ENCODE data around the gene GLIS1. TPM values are rescaled to one million over a fixed set of nuclear protein-coding genes. Genes with fewer than 3 reads are reported as not detected.

Gene GLIS1
- total and polyA plus RNA-seq, 2 donors (not counting 3 experiments of a cell fraction or from before 2014, with no cell fraction given), result not detected

GRCh38 chr1:53560581-53561502 is 178.1 kb downstream of the GLIS1 start:
- intact Hi-C loops (cut with micrococcal nuclease), result no loop called here
- Histone ChIP-seq H3K4me1 (ENCODE audit: control insufficient read depth, extremely low read depth, insufficient read depth, low read length) (no peaks in the 10 kb centered on the region), H3K4me3 (replicated peaks in 1 of 3; ENCODE audit: insufficient read depth in 1 of 3, low read depth in 1 of 3, low read length in 3 of 3) (no peak overlapping the region), H3K9me3 (replicated peaks; ENCODE audit: control insufficient read depth, insufficient read depth, low read length) (no peaks in the 10 kb centered on the region), H3K36me3 (ENCODE audit: control insufficient read depth in 2 of 2, extremely low read depth in 1 of 2, insufficient read depth in 2 of 2, low read length in 2 of 2) (no peaks in the 10 kb centered on the region), H4K20me1 (replicated peaks; ENCODE audit: control insufficient read depth, extremely low read depth, insufficient read depth, low read length) (no peaks in the 10 kb centered on the region), H3K4me2 (ENCODE audit: insufficient read depth, low read length) (no peak overlapping the region), H3K27me3 (ENCODE audit: control insufficient read depth in 2 of 2, insufficient read depth in 2 of 2, low read length in 2 of 2) (peaks cover 4 to 25% of the 10 kb centered on the region in 2 experiments), H3K9me1 (replicated peaks; ENCODE audit: control insufficient read depth, extremely low read depth, insufficient read depth, low read length) (no peaks in the 10 kb centered on the region), H3K27ac (ENCODE audit: insufficient read depth, low read depth, low read length) (no peak overlapping the region), H3K9ac (replicated peaks; ENCODE audit: extremely low read depth, insufficient read depth, low read length) (no peak overlapping the region), H2AFZ (ENCODE audit: low read depth, low read length) (no peak overlapping the region), H3K79me2 (ENCODE audit: control insufficient read depth, insufficient read depth, low read length) (no peaks in the 10 kb centered on the region)
- ChIA-PET CTCF (interaction anchor here (1.1 kb wide), 1 partner anchor 35 kb away, joined by 5 read pairs; no protein-coding TSS in a partner anchor), POLR2A (interaction anchor here (0.6 kb wide), 1 partner anchor 336 kb away, joined by 6 read pairs; no protein-coding TSS in a partner anchor)
- DNase-seq (ENCODE audit: low read depth, low spot score) (no peak), FAIRE-seq (no peak)
- no TSS peak for BruUV-seq (replicated peaks)
- no peak for TF ChIP-seq MYC (IDR thresholded peaks at IDR 0.05; ENCODE audit: low read depth, low read length)
- no peak for TF ChIP-seq JUN (IDR thresholded peaks at IDR 0.05; ENCODE audit: borderline replicate concordance, insufficient read depth, insufficient read length, low read depth)
- TF ChIP-seq GATA2 (IDR thresholded peaks at IDR 0.05; ENCODE audit: insufficient read depth, insufficient read length, low read depth, low read length), result no peak
- no peak for TF ChIP-seq POLR2A (IDR thresholded peaks at IDR 0.05; ENCODE audit: low read depth, low read length)
- TF ChIP-seq, protein P1, sequence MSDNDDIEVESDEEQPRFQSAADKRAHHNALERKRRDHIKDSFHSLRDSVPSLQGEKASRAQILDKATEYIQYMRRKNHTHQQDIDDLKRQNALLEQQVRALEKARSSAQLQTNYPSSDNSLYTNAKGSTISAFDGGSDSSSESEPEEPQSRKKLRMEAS (IDR thresholded peaks at IDR 0.05; ENCODE audit: insufficient read depth, insufficient read length), result no peak
- no peak for TF ChIP-seq EZH2 (IDR thresholded peaks at IDR 0.05; ENCODE audit: borderline replicate concordance, low read depth, low read length, severe bottlenecking)
- no peak for TF ChIP-seq FOS (IDR thresholded peaks at IDR 0.05; ENCODE audit: borderline replicate concordance, insufficient read depth, low read length)
- TF ChIP-seq, protein P2, sequence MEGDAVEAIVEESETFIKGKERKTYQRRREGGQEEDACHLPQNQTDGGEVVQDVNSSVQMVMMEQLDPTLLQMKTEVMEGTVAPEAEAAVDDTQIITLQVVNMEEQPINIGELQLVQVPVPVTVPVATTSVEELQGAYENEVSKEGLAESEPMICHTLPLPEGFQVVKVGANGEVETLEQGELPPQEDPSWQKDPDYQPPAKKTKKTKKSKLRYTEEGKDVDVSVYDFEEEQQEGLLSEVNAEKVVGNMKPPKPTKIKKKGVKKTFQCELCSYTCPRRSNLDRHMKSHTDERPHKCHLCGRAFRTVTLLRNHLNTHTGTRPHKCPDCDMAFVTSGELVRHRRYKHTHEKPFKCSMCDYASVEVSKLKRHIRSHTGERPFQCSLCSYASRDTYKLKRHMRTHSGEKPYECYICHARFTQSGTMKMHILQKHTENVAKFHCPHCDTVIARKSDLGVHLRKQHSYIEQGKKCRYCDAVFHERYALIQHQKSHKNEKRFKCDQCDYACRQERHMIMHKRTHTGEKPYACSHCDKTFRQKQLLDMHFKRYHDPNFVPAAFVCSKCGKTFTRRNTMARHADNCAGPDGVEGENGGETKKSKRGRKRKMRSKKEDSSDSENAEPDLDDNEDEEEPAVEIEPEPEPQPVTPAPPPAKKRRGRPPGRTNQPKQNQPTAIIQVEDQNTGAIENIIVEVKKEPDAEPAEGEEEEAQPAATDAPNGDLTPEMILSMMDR (IDR thresholded peaks at IDR 0.05; ENCODE audit: extremely low read depth in 1 of 2, insufficient read depth in 1 of 2, low read depth in 1 of 2, low read length in 2 of 2), result no peak
- no peak for TF ChIP-seq POLR2AphosphoS5 (IDR thresholded peaks at IDR 0.05; ENCODE audit: insufficient read depth, low read depth, low read length)
- dilution Hi-C loops (cut with MboI; ENCODE audit: extremely low pct_ligation_motif_present, low sequenced_read_pairs), result no loop called here
